Transverse colon (tissue), 4 donors: Measurements from ENCODE around the gene CHST11. TPM values are rescaled to one million over a fixed set of nuclear protein-coding genes. Genes with fewer than 3 reads are reported as not detected.

Experiments used
- DNase-seq: peaks from one replicate; pipeline ENCODE4 v3.0.0-alpha.2; 2019
- H3K27ac ChIP-seq, 4 donors: fragments of 200-600 bp; sonication (generic); 2 replicates each; pipeline ENCODE4 v1.5.1; 2016 to 2018; ENCODE audit warnings: inconsistent platforms in 4 of 4
- H3K27me3 ChIP-seq: fragments of 200-600 bp; sonication (generic); 2 replicates; pipeline ENCODE4 v1.5.1; 2017; ENCODE audit warnings: inconsistent platforms
- H3K36me3 ChIP-seq, 4 donors: fragments of 200-600 bp; sonication (generic); 2 replicates each; pipeline ENCODE4 v1.5.1; 2017 to 2019; ENCODE audit warnings: inconsistent platforms in 4 of 4
- H3K4me1 ChIP-seq, 4 donors: fragments of 200-600 bp; sonication (generic); 2 replicates each; pipeline ENCODE4 v1.5.1; 2017 to 2020; ENCODE audit warnings: inconsistent platforms in 4 of 4
- H3K4me3 ChIP-seq, 4 donors: fragments of 200-600 bp; sonication (generic); 1 replicate in 1 of 4; 2 replicates in 3 of 4; pipeline versions ENCODE4 v1.5.1 to v1.6.1; 2017 to 2019; ENCODE audit warnings: inconsistent platforms in 4 of 4
- H3K9me3 ChIP-seq, 2 donors: fragments of 200-600 bp; sonication (generic); 2 replicates each; pipeline ENCODE4 v1.5.1; 2017 to 2019; ENCODE audit warnings: inconsistent platforms in 2 of 2
- EP300 ChIP-seq: sonication (generic); formaldehyde crosslinking; IDR thresholded peaks from one replicate; pipeline ENCODE4 v1.6.1; 2017; ENCODE audit warnings: antibody characterized with exemption, low read depth
- POLR2A ChIP-seq: fragments of 450-650 bp; IDR thresholded peaks from one replicate; pipeline ENCODE4 v1.6.1; 2016; ENCODE audit warnings: antibody characterized with exemption, mild to moderate bottlenecking, moderate library complexity
- POLR2AphosphoS5 ChIP-seq, 3 donors: sonication (generic); formaldehyde crosslinking; IDR thresholded peaks; one replicate each; pipeline ENCODE4 v1.6.1; 2016; ENCODE audit warnings: antibody characterized with exemption in 3 of 3
- WGBS, 2 donors: methylation state at CpG; one replicate each; pipeline ENCODE4 v1.1.5; 2018; ENCODE audit warnings: low coverage in 1 of 2; 5-methylcytosine and 5-hydroxymethylcytosine counted together
- in situ Hi-C, 4 donors: fragments of 200-750 bp; cut with MboI; loops; one replicate each; pipeline versions ENCODE4 v1.15.0 to v1.15.1; 2017; ENCODE audit warnings: low sequenced_read_pairs in 3 of 4, low pct_ligation_motif_present in 1 of 4, low pct_unique_long_range_greater_than_20kb in 1 of 4
- intact Hi-C: fragments of 100-400 bp; cut with DNase I; formaldehyde crosslinking; loops from one replicate; pipeline ENCODE4 v1.15.1; 2023; ENCODE audit warnings: low total_unique reads
- total RNA-seq, 4 donors: library from RNA; depleted of rRNA; stranded (reverse); fragments of >200 nt; gene quantifications; one replicate each; pipeline ENCODE4 v1.1.0, GENCODE V29; 2016
- TF ChIP-seq, protein P1 (sequence below), 5 experiments: fragments of 200-600 bp in 3 of 5; fragments of 450-650 bp in 2 of 5; sonication (generic) in 3 of 5; IDR thresholded peaks; 1 replicate in 2 of 5; 2 replicates in 3 of 5; pipeline ENCODE4 v1.5.1; 2016 to 2017; ENCODE audit warnings: antibody characterized with exemption in 5 of 5, inconsistent platforms in 3 of 5, mild to moderate bottlenecking in 2 of 5, moderate library complexity in 1 of 5

CHST11 gene
- total RNA-seq, 4 donors from 2014 or later, result 4.2 to 123 (median 31.5) TPM

DNA sequence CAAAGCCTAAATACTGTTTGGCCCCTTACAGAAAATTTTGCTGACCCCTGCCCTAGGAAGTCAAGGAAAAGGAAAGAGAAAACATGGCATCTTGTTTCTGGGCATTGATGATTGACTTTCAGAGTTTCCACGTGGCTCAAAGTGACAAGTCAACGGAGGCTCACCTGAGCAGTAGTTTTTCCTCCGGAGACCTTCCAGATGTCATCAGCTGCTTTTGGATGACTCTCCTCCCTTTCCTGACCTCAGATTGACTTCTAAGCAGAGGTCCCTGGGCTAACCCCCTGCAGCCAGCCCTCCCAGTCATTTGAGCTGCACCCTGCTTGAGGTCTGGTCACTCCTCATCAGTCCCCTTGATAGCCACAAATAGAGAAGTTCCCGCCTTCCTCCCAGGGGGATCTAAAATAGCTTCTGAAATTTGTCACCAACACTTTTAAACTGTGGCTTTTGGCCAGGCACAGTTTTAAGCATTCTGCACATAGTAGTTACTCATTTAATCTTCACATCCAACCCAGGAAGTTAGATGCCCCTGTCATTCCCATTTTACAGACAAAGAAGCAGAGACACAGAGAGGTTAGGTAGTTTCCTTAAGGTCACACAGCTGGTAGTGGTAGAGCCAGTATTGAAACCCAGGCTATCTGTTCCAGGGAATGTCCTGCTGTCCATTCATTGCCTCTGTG is 143.4 kb downstream of the CHST11 start:
- Histone ChIP-seq H3K36me3 (no peaks in the 10 kb centered on the region), H3K4me1 (peaks cover 3 to 32% (median 19%) of the 10 kb centered on the region in 4 donors), H3K9me3 (no peaks in the 10 kb centered on the region), H3K4me3 (no peak overlapping the region), H3K27ac (no peak overlapping the region), H3K27me3 (no peaks in the 10 kb centered on the region)
- in situ Hi-C loops, result no loop called here
- DNase-seq, result no peak
- intact Hi-C loops, result no loop called here
- 77 to 91% methylated on average over 4 of the region's 4 CpGs for WGBS, 2 donors
- TF ChIP-seq, protein P1, sequence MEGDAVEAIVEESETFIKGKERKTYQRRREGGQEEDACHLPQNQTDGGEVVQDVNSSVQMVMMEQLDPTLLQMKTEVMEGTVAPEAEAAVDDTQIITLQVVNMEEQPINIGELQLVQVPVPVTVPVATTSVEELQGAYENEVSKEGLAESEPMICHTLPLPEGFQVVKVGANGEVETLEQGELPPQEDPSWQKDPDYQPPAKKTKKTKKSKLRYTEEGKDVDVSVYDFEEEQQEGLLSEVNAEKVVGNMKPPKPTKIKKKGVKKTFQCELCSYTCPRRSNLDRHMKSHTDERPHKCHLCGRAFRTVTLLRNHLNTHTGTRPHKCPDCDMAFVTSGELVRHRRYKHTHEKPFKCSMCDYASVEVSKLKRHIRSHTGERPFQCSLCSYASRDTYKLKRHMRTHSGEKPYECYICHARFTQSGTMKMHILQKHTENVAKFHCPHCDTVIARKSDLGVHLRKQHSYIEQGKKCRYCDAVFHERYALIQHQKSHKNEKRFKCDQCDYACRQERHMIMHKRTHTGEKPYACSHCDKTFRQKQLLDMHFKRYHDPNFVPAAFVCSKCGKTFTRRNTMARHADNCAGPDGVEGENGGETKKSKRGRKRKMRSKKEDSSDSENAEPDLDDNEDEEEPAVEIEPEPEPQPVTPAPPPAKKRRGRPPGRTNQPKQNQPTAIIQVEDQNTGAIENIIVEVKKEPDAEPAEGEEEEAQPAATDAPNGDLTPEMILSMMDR (IDR thresholded peaks at IDR 0.05), result no peak

DNA sequence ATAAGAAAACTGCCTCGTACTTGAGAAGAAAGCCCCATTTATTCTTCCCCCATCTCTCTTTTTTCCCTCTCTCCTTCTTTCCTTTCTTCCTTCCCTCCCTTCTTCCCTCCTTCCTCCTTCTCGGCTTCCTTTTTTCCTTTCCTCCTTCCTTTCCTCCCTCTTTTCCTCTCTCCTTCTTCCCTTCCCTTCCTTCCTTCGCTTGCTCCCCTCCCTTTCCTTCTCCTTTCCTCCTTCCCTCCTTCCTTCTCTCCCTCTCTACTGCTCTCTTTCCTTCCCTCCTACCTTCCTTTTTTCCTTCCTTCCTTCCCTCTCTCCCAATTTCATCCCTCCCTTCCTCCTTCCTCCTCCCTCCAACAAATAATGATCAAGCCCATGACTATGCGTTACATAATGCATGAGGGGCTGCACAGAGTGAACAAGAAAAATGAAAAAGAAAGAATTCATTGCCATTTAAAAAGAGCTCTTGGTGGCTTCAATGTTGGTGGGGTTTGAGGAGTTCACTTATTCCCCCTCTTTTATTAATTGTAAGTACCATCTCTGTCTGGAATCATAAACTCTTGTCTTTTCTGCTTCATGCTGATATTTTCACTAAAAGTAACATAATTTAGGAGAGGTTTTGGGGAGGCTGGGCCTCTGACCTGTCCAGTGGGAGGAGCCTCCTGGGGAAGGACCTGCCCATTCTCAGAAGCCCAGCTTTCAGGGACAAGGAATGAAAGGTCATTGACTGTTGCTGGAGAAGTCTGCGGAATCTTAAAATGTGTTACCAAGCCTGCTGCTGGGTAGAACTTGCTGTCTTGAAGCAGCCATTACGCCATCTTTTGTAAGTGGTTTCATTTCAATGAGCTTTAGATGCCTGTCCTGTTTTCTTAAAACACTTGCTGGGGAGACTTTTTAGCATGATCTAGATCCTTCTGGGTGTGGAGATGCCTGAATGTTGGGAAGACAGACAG is 144.3 kb downstream of the CHST11 start:
- WGBS, 2 donors, result 86 to 93% methylated on average over 6 of the region's 6 CpGs
- H3K36me3 ChIP-seq, result no peaks in the 10 kb centered on the region
- in situ Hi-C loops, result no loop called here
- H3K4me3 ChIP-seq, result no peak overlapping the region
- peak overlapping the region in 2 of 4 donors; percentile 6 to 14 for H3K27ac ChIP-seq
- H3K9me3 ChIP-seq, result no peaks in the 10 kb centered on the region
- H3K4me1 ChIP-seq, result peaks cover 3 to 27% (median 14%) of the 10 kb centered on the region in 4 donors
- no peaks in the 10 kb centered on the region for H3K27me3 ChIP-seq
- intact Hi-C loops, result no loop called here
- no peak for DNase-seq
- TF ChIP-seq POLR2A (no peak), POLR2AphosphoS5 (IDR thresholded peaks at IDR 0.05) (no peak), EP300 (no peak)
- TF ChIP-seq, protein P1 (IDR thresholded peaks at IDR 0.05), result no peak

DNA sequence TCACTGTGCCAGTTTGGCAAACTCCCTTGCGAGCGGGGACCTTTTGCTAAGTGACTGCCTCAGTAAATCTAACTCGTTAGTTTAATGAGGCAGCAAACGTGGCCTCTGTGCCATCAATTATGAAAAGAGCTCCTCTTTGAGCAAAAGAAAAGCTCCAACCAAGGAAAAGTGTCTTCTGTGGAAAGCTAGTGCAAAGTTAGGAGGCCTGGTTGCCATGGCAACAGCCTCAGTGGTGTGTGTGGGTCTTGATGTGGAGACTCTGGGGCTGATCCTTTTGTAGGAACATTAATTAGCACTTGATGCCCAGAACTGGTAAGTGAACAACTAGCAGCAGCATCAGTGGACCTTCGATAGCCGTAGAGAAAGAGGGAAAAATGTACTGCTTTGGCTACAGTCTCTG is 145.7 kb downstream of the CHST11 start:
- Histone ChIP-seq H3K27ac (no peak overlapping the region), H3K4me3 (no peak overlapping the region), H3K9me3 (no peaks in the 10 kb centered on the region), H3K36me3 (no peaks in the 10 kb centered on the region), H3K27me3 (no peaks in the 10 kb centered on the region), H3K4me1 (peaks cover 3 to 17% (median 10%) of the 10 kb centered on the region in 4 donors)
- WGBS, 2 donors, result 89 to 94% methylated on average over 5 to 6 of the region's 6 CpGs
- intact Hi-C loops (no loop called here), in situ Hi-C loops (no loop called here)
- no peak for DNase-seq
- no peak for TF ChIP-seq POLR2A
- no peak for TF ChIP-seq POLR2AphosphoS5 (IDR thresholded peaks at IDR 0.05)
- TF ChIP-seq, protein P1 (IDR thresholded peaks at IDR 0.05), result no peak
- no peak for TF ChIP-seq EP300

DNA sequence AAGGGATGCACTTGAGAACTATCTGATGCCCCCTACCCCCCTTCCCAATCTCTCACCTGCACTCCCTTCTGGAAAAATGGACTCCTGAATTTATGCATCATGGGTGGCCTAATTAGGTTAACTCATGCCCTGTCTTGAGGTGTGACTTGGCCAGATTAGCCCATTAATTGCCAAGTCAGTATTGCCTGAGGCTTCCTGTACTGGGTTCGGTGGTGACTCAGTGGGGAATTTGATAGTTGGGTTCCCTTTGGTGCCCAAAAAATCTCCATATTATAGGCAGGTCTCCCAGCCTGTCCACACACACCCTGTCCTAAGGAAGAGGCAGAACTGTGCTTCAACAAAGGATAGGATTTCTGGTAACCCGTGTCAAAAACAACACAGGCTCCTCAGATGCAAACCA is 146.1 kb downstream of the CHST11 start:
- H3K27ac ChIP-seq, result no peak overlapping the region
- H3K9me3 ChIP-seq, result no peaks in the 10 kb centered on the region
- H3K27me3 ChIP-seq, result no peaks in the 10 kb centered on the region
- no peak for DNase-seq
- peaks cover 3 to 17% (median 10%) of the 10 kb centered on the region in 4 donors for H3K4me1 ChIP-seq
- in situ Hi-C loops (no loop called here), intact Hi-C loops (no loop called here)
- H3K4me3 ChIP-seq, result no peak overlapping the region
- no peaks in the 10 kb centered on the region for H3K36me3 ChIP-seq
- TF ChIP-seq, protein P1 (IDR thresholded peaks at IDR 0.05), result no peak
- TF ChIP-seq POLR2A (no peak), POLR2AphosphoS5 (IDR thresholded peaks at IDR 0.05) (no peak)
- 75 to 76% methylated on average over 1 to 2 of the region's 2 CpGs for WGBS, 2 donors
